ENCODE measurements around the gene CRYAB.

CRYAB gene

DNA sequence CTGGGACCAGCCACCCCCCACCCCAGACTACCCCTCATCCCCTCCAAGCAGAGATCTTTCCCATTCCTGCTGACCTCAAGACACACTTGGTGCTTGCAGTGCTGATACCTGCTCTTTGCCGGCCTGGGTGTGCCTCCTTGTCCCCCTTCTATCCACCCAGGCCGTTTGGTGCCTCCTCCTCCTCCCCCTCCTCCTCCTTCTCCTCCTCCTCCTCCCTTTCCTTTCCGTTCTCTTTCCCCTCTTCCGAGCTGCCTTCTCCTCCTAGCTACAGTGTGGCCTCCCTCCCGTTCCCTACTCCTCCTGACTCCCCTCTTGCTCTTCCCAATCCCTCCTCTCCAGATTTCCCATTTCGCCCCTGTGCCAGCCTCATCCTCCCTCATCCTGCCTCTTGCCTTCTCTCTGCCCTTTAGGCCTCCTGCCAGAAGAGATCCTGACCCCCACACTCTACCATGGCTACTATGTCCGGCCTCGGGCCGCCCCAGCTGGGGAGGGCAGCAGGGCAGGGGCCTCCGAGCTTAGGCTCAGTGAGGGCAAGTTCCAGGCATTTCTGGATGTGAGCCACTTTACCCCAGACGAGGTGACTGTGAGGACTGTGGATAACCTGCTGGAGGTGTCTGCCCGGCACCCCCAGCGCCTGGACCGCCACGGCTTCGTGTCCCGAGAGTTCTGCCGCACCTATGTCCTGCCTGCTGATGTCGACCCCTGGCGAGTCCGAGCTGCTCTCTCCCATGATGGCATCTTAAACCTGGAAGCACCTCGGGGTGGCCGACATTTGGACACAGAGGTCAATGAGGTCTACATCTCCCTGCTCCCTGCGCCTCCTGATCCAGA, 1.7 kb upstream of the CRYAB start:
- Histone ChIP-seq H3K36me3 (replicated peaks; ENCODE audit: low read depth, low read length) (no peaks in the 10 kb centered on the region), H3K4me1 (ENCODE audit: low read length) (no peaks in the 10 kb centered on the region), H3K9ac (ENCODE audit: low read length) (no peak overlapping the region), H3K27ac (ENCODE audit: low read length) (no peak overlapping the region), H2AFZ (ENCODE audit: low read depth, low read length) (no peak overlapping the region), H3K4me2 (ENCODE audit: low read length) (no peak overlapping the region), H3K27me3 (ENCODE audit: low read depth, low read length) (peaks cover 29% of the 10 kb centered on the region), H3K4me3 (ENCODE audit: low read length) (no peak overlapping the region), H3K9me3 (ENCODE audit: insufficient read depth, low read length) (no peaks in the 10 kb centered on the region), H4K20me1 (ENCODE audit: insufficient read depth, low read length) (no peaks in the 10 kb centered on the region), H3K79me2 (ENCODE audit: low read length) (no peaks in the 10 kb centered on the region)
- no peak for TF ChIP-seq EZH2phosphoT487 (IDR thresholded peaks at IDR 0.05; ENCODE audit: low read depth)
- no peak for TF ChIP-seq CTCF (IDR thresholded peaks at IDR 0.05; ENCODE audit: low read depth, low read length)

DNA sequence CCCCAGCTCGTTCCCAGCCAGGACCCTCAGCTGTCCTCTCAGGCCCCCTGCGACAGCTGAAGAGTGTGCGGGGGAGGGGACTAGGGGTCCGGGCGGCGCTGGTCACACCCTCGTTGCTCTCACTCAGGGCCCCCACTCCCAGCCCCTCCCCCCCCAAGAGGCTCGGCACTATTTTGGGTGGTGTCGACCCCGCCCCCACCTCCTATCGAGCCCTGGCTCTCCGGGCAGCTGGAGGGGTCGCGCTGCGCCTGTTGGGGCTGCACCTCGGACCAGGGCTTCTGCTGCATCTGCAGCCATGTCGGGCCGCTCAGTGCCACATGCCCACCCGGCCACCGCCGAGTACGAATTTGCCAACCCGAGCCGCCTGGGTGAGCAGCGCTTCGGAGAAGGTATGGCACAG, 965 bp upstream of the CRYAB start, which contains the start of gene HSPB2:
Gene HSPB2, plus strand, starts transcription at position 200 of the 400 bp plus-strand sequence. Its CDS starts 96 bp downstream, at position 296.
- H2AFZ ChIP-seq (ENCODE audit: low read depth, low read length) = no peak within 1 kb of the TSS
- H4K20me1 ChIP-seq (ENCODE audit: insufficient read depth, low read length) = no peaks in the 10 kb centered on the region
- no peak within 1 kb of the TSS for H3K9ac ChIP-seq (ENCODE audit: low read length)
- no peak within 1 kb of the TSS for H3K4me2 ChIP-seq (ENCODE audit: low read length)
- H3K4me3 ChIP-seq (ENCODE audit: low read length) = no peak within 1 kb of the TSS
- H3K27ac ChIP-seq (ENCODE audit: low read length) = no peak within 1 kb of the TSS
- peaks cover 29% of the 10 kb centered on the region for H3K27me3 ChIP-seq (ENCODE audit: low read depth, low read length)
- no peaks in the 10 kb centered on the region for H3K79me2 ChIP-seq (ENCODE audit: low read length)
- H3K36me3 ChIP-seq (replicated peaks; ENCODE audit: low read depth, low read length) = no peaks in the 10 kb centered on the region
- no peak for TF ChIP-seq EZH2phosphoT487 (IDR thresholded peaks at IDR 0.05; ENCODE audit: low read depth)
- TF ChIP-seq CTCF (IDR thresholded peaks at IDR 0.05; ENCODE audit: low read depth, low read length) = no peak
- no peaks in the 10 kb centered on the region for H3K4me1 ChIP-seq (ENCODE audit: low read length)
- no peaks in the 10 kb centered on the region for H3K9me3 ChIP-seq (ENCODE audit: insufficient read depth, low read length)

GRCh38 chr11:111910676-111911562, 651 bp downstream of the CRYAB start:
- no peak for TF ChIP-seq CTCF (IDR thresholded peaks at IDR 0.05; ENCODE audit: low read depth, low read length)
- TF ChIP-seq EZH2phosphoT487 (IDR thresholded peaks at IDR 0.05; ENCODE audit: low read depth) = no peak
- Histone ChIP-seq H3K36me3 (replicated peaks; ENCODE audit: low read depth, low read length) (no peaks in the 10 kb centered on the region), H3K4me2 (ENCODE audit: low read length) (no peak overlapping the region), H4K20me1 (ENCODE audit: insufficient read depth, low read length) (no peaks in the 10 kb centered on the region), H3K27ac (ENCODE audit: low read length) (no peak overlapping the region), H3K4me3 (ENCODE audit: low read length) (no peak overlapping the region), H3K27me3 (ENCODE audit: low read depth, low read length) (peaks cover 26% of the 10 kb centered on the region), H3K9me3 (ENCODE audit: insufficient read depth, low read length) (no peaks in the 10 kb centered on the region), H3K9ac (ENCODE audit: low read length) (no peak overlapping the region), H3K79me2 (ENCODE audit: low read length) (no peaks in the 10 kb centered on the region), H3K4me1 (ENCODE audit: low read length) (no peaks in the 10 kb centered on the region), H2AFZ (ENCODE audit: low read depth, low read length) (no peak overlapping the region)

GRCh38 chr11:111909378-111909777, 2.2 kb downstream of the CRYAB start:
- no peak overlapping the region for H3K27ac ChIP-seq (ENCODE audit: low read length)
- H3K36me3 ChIP-seq (replicated peaks; ENCODE audit: low read depth, low read length) = no peaks in the 10 kb centered on the region
- TF ChIP-seq EZH2phosphoT487 (IDR thresholded peaks at IDR 0.05; ENCODE audit: low read depth) = no peak
- no peak for TF ChIP-seq CTCF (IDR thresholded peaks at IDR 0.05; ENCODE audit: low read depth, low read length)

More at GRCh38 chr11:111909378-111909777, 2.2 kb downstream of the CRYAB start:
- H3K4me3 ChIP-seq (ENCODE audit: low read length) = no peak overlapping the region
- H3K79me2 ChIP-seq (ENCODE audit: low read length) = no peaks in the 10 kb centered on the region
- H3K27me3 ChIP-seq (ENCODE audit: low read depth, low read length) = peaks cover 22% of the 10 kb centered on the region
- H4K20me1 ChIP-seq (ENCODE audit: insufficient read depth, low read length) = no peaks in the 10 kb centered on the region
- no peak overlapping the region for H3K4me2 ChIP-seq (ENCODE audit: low read length)
- H3K9me3 ChIP-seq (ENCODE audit: insufficient read depth, low read length) = no peaks in the 10 kb centered on the region
- H3K9ac ChIP-seq (ENCODE audit: low read length) = no peak overlapping the region
- H2AFZ ChIP-seq (ENCODE audit: low read depth, low read length) = no peak overlapping the region
- H3K4me1 ChIP-seq (ENCODE audit: low read length) = no peaks in the 10 kb centered on the region

All from OCI-LY3 (cell line).